HG02840 (cell line): ENCODE results near the gene CIART.
"Not testable (repeated sequence)": the region's sequence is repeated elsewhere in the genome, so short reads cannot be mapped to it uniquely, and the experiment has no call there.

Source experiments
- ATAC-seq: cut with Tn5 transposase; IDR thresholded peaks from one replicate; pipeline ENCODE4 v1.9.1; 2021; ENCODE audit warnings: mild to moderate bottlenecking, moderate library complexity, moderate number of reproducible peaks; ENCODE audit not compliant: unreplicated experiment, low FRiP score

The CIART gene

GRCh38 chr1:150302338-150302737, 20.0 kb downstream of the CIART start:
- ATAC-seq, result no peak

- ATAC-seq, result no peak
These were observed 20.5 kb downstream of the CIART start for GRCh38 chr1:150302902-150303301.

- ATAC-seq, result not testable (repeated sequence)
These were observed 26.2 kb downstream of the CIART start for GRCh38 chr1:150308585-150308984.

- no peak for ATAC-seq
These were observed 27.6 kb downstream of the CIART start for GRCh38 chr1:150309758-150310508.

GRCh38 chr1:150311762-150312161, 29.4 kb downstream of the CIART start:
- no peak for ATAC-seq

GRCh38 chr1:150314691-150315090, 32.3 kb downstream of the CIART start:
- ATAC-seq, result not testable (repeated sequence)

GRCh38 chr1:150320667-150320978, 38.3 kb downstream of the CIART start:
- ATAC-seq, result no peak

GRCh38 chr1:150321826-150322166, 39.4 kb downstream of the CIART start:
- no peak for ATAC-seq

- no peak for ATAC-seq
These were observed 40.0 kb downstream of the CIART start for GRCh38 chr1:150322310-150322709.

GRCh38 chr1:150332651-150333290, 50.4 kb downstream of the CIART start:
- ATAC-seq, result no peak
